ENCODE measurements around the gene SH2B3. TPM values are rescaled to one million over a fixed set of nuclear protein-coding genes. Genes with fewer than 3 reads are reported as not detected.
"Not testable (repeated sequence)": the region's sequence is repeated elsewhere in the genome, so short reads cannot be mapped to it uniquely, and the experiment has no call there.

Gene SH2B3
- total and polyA plus RNA-seq, 2 experiments from 2014 or later, result 5.5 to 11.6 TPM

- no peak overlapping the region for H3K4me3 ChIP-seq
- no peak for DNase-seq (ENCODE audit: low read depth in 1 of 2, low spot score in 1 of 2)
- H3K4me1 ChIP-seq (ENCODE audit: low read depth), result no peaks in the 10 kb centered on the region
- no peaks in the 10 kb centered on the region for H3K27me3 ChIP-seq
- H3K9me3 ChIP-seq (ENCODE audit: low read depth), result no peaks in the 10 kb centered on the region
- no peak overlapping the region for H3K27ac ChIP-seq
- H3K36me3 ChIP-seq, result peaks cover 46% of the 10 kb centered on the region
- TF ChIP-seq, protein P1, sequence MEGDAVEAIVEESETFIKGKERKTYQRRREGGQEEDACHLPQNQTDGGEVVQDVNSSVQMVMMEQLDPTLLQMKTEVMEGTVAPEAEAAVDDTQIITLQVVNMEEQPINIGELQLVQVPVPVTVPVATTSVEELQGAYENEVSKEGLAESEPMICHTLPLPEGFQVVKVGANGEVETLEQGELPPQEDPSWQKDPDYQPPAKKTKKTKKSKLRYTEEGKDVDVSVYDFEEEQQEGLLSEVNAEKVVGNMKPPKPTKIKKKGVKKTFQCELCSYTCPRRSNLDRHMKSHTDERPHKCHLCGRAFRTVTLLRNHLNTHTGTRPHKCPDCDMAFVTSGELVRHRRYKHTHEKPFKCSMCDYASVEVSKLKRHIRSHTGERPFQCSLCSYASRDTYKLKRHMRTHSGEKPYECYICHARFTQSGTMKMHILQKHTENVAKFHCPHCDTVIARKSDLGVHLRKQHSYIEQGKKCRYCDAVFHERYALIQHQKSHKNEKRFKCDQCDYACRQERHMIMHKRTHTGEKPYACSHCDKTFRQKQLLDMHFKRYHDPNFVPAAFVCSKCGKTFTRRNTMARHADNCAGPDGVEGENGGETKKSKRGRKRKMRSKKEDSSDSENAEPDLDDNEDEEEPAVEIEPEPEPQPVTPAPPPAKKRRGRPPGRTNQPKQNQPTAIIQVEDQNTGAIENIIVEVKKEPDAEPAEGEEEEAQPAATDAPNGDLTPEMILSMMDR (IDR thresholded peaks at IDR 0.05; ENCODE audit: low read depth, low read length), result no peak
These were observed 65.5 kb downstream of the SH2B3 start for GRCh38 chr12:111471236-111471635.

- TF ChIP-seq, protein P1 (IDR thresholded peaks at IDR 0.05; ENCODE audit: low read depth, low read length), result peak; percentile 20
- Histone ChIP-seq H3K27ac (no peak overlapping the region), H3K9me3 (ENCODE audit: low read depth) (no peaks in the 10 kb centered on the region), H3K4me3 (no peak overlapping the region), H3K4me1 (ENCODE audit: low read depth) (no peaks in the 10 kb centered on the region), H3K36me3 (peaks cover 63% of the 10 kb centered on the region), H3K27me3 (no peaks in the 10 kb centered on the region)
- no peak for DNase-seq (ENCODE audit: low read depth in 1 of 2, low spot score in 1 of 2)
These were observed 76.7 kb downstream of the SH2B3 start for GRCh38 chr12:111482462-111482861.

DNA sequence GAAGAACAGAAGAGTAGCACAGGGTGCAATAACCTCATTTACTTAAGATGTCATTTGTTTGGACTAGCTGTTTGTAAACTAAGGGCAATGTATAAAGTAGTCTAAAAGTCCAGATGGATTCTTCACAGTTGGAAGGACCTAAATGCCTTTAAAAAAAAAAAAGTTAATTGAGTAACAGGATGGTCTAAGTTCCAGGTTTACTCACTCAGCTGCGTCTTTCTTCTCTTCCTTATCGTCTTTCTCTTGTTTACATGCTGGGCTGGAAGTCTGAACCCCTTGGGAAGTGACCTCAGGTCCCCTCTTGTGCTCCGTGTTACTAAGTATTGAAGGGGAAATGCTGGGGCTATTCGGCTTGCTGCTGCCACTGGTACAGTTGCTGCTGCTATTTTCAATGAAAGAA, 82.5 kb downstream of the SH2B3 start:
- TF ChIP-seq, protein P1 (IDR thresholded peaks at IDR 0.05; ENCODE audit: low read depth, low read length), result no peak
- no peak overlapping the region for H3K4me3 ChIP-seq
- peaks cover 70% of the 10 kb centered on the region for H3K36me3 ChIP-seq
- no peaks in the 10 kb centered on the region for H3K9me3 ChIP-seq (ENCODE audit: low read depth)
- H3K27ac ChIP-seq, result no peak overlapping the region
- peak in 1 of 2 donors; percentile 87 for DNase-seq (ENCODE audit: low read depth in 1 of 2, low spot score in 1 of 2)
- no peaks in the 10 kb centered on the region for H3K4me1 ChIP-seq (ENCODE audit: low read depth)
- no peaks in the 10 kb centered on the region for H3K27me3 ChIP-seq

DNA sequence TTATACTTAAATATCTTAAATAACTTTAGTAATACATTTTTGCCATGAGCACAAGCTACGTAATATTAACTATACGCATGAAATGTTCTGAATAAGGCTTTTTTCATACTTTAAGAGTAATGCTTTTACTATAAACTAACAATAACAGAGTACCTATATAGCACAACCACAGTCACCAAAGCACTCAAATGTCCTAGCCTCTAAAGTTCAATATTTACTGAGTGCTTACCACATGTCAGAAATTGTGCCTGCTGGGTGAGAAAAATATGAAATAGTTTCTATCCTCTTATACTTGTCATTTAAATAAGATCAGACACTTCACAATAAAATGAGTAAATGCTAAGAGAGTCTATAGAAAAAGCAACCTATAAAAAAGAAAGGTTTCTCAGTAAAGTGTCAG, 83.1 kb downstream of the SH2B3 start:
- no peaks in the 10 kb centered on the region for H3K27me3 ChIP-seq
- H3K9me3 ChIP-seq (ENCODE audit: low read depth), result no peaks in the 10 kb centered on the region
- TF ChIP-seq, protein P1 (IDR thresholded peaks at IDR 0.05; ENCODE audit: low read depth, low read length), result no peak
- H3K4me3 ChIP-seq, result no peak overlapping the region
- no peaks in the 10 kb centered on the region for H3K4me1 ChIP-seq (ENCODE audit: low read depth)
- no peak for DNase-seq (ENCODE audit: low read depth in 1 of 2, low spot score in 1 of 2)
- H3K36me3 ChIP-seq, result peaks cover 65% of the 10 kb centered on the region
- H3K27ac ChIP-seq, result no peak overlapping the region

DNA sequence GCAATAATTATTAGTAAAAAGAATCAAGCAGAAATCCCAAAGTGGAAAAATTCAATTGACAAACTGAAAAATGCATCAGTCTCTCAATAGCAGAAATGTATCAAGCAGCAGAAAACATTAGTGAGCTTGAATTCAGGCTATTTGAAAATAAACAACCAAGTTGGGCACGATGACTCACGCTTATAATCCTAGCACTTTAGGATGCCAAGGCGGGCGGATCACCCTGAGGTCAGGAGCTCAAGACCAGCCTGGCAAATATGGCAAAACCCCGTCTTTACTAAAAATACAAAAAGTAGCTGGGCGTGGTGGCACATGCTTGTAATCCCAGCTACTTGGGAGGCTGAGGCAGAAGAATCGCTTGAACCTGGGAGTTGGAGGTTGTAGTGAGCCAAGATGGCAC, 87.3 kb downstream of the SH2B3 start:
- not testable (repeated sequence) for H3K9me3 ChIP-seq (ENCODE audit: low read depth); H3K27ac ChIP-seq; H3K27me3 ChIP-seq; DNase-seq (ENCODE audit: low read depth in 1 of 2, low spot score in 1 of 2); H3K4me1 ChIP-seq (ENCODE audit: low read depth); H3K4me3 ChIP-seq
- H3K36me3 ChIP-seq, result peaks cover 30% of the 10 kb centered on the region

GRCh38 chr12:111494676-111495075, 89.0 kb downstream of the SH2B3 start:
- H3K27me3 ChIP-seq, result no peaks in the 10 kb centered on the region
- DNase-seq (ENCODE audit: low read depth in 1 of 2, low spot score in 1 of 2), result no peak
- H3K36me3 ChIP-seq, result peaks cover 24% of the 10 kb centered on the region
- H3K4me3 ChIP-seq, result no peak overlapping the region
- H3K27ac ChIP-seq, result no peak overlapping the region
- H3K9me3 ChIP-seq (ENCODE audit: low read depth), result no peaks in the 10 kb centered on the region
- TF ChIP-seq, protein P1 (IDR thresholded peaks at IDR 0.05; ENCODE audit: low read depth, low read length), result no peak
- H3K4me1 ChIP-seq (ENCODE audit: low read depth), result no peaks in the 10 kb centered on the region

Other genes starting within 250 kb of the SH2B3 start
- 28.6 and 31.5 TPM in 2 replicates for gene PHETA1, start 36.8 kb upstream of the SH2B3 start, total RNA-seq
- gene PHETA1, start 36.8 kb upstream of the SH2B3 start, polyA plus RNA-seq, result 13.8 and 23.7 TPM in 2 replicates
- gene ATXN2, start 193.4 kb downstream of the SH2B3 start, total RNA-seq, result 17.2 and 29.5 TPM in 2 replicates
- gene ATXN2, start 193.4 kb downstream of the SH2B3 start, polyA plus RNA-seq, result 52.7 and 62.9 TPM in 2 replicates